Left lobe of liver (tissue), 2 donors: ENCODE data around the gene AKNA. TPM values are rescaled to one million over a fixed set of nuclear protein-coding genes. Genes with fewer than 3 reads are reported as not detected.
A peak's percentile ranks its signal among the peaks of the same experiment; 100 is the strongest.

Experiments
- ATAC-seq: fragments of 200-7000 bp; cut with Tn5 transposase; one replicate; pipeline ENCODE4 v1.9.1; 2020; ENCODE audit warnings: mild to moderate bottlenecking, moderate library complexity
- DNase-seq: peaks from one replicate; pipeline ENCODE4 v3.0.0-alpha.2; 2020; ENCODE audit warnings: low spot score
- total RNA-seq: library from RNA; stranded (reverse); gene quantifications from one replicate; pipeline ENCODE4 v1.2.1, GENCODE V29; 2021
- donor health status: DM: no; HTN: no; CAD: no; lungs with moderate emphysema.
- donor health status: DM: no; HTN: yes; CAD: no.

The AKNA gene
- 7.3 TPM for total RNA-seq

GRCh38 chr9:114387680-114388356, at the start of gene AKNA:
Gene AKNA, minus strand, starts transcription at chr9:114387982. Its CDS starts 6,649 bp downstream, at chr9:114381333.
- ATAC-seq (peak; percentile 39), DNase-seq (no peak)

- DNase-seq = no peak
- no peak for ATAC-seq
These were observed 49.7 kb upstream of the AKNA start for GRCh38 chr9:114437401-114437893.

- DNase-seq = no peak
- peak; percentile 81 for ATAC-seq
These were observed 47.1 kb upstream of the AKNA start for GRCh38 chr9:114434878-114435311.

- DNase-seq = no peak
- no peak for ATAC-seq
These were observed 46.0 kb upstream of the AKNA start for GRCh38 chr9:114433720-114434255.

- DNase-seq (no peak), ATAC-seq (no peak)
These were observed 45.3 kb upstream of the AKNA start for GRCh38 chr9:114433086-114433485.

GRCh38 chr9:114432323-114433067, 44.7 kb upstream of the AKNA start:
- ATAC-seq (no peak), DNase-seq (no peak)

GRCh38 chr9:114431770-114432169, 44.0 kb upstream of the AKNA start:
- ATAC-seq (no peak), DNase-seq (no peak)

GRCh38 chr9:114431003-114431402, 43.2 kb upstream of the AKNA start:
- DNase-seq (no peak), ATAC-seq (no peak)

- no peak for ATAC-seq
- DNase-seq = no peak
These were observed 42.7 kb upstream of the AKNA start for GRCh38 chr9:114430457-114430856.

- no peak for DNase-seq
- ATAC-seq = no peak
These were observed 41.7 kb upstream of the AKNA start for GRCh38 chr9:114429488-114429887.

- DNase-seq (no peak), ATAC-seq (no peak)
These were observed 40.7 kb upstream of the AKNA start for GRCh38 chr9:114428466-114428865.

- DNase-seq = no peak
These were observed 39.9 kb upstream of the AKNA start for GRCh38 chr9:114427644-114428043.

GRCh38 chr9:114426046-114426948, 38.5 kb upstream of the AKNA start:
- no peak for DNase-seq

More at GRCh38 chr9:114427644-114428043, 39.9 kb upstream of the AKNA start:
- no peak for ATAC-seq

GRCh38 chr9:114425126-114425525, 37.3 kb upstream of the AKNA start:
- ATAC-seq = no peak

More at GRCh38 chr9:114426046-114426948, 38.5 kb upstream of the AKNA start:
- ATAC-seq = no peak

GRCh38 chr9:114424126-114424525, 36.3 kb upstream of the AKNA start:
- ATAC-seq (no peak), DNase-seq (no peak)

More at GRCh38 chr9:114425126-114425525, 37.3 kb upstream of the AKNA start:
- no peak for DNase-seq

- DNase-seq = no peak
- no peak for ATAC-seq
These were observed 35.4 kb upstream of the AKNA start for GRCh38 chr9:114423181-114423580.

GRCh38 chr9:114421147-114421546, 33.4 kb upstream of the AKNA start:
- DNase-seq (no peak), ATAC-seq (no peak)

- ATAC-seq (no peak), DNase-seq (no peak)
These were observed 32.0 kb upstream of the AKNA start for GRCh38 chr9:114419796-114420195.

GRCh38 chr9:114418053-114418452, 30.3 kb upstream of the AKNA start:
- ATAC-seq (no peak), DNase-seq (no peak)

- DNase-seq (no peak), ATAC-seq (no peak)
These were observed 29.7 kb upstream of the AKNA start for GRCh38 chr9:114417511-114417910.

GRCh38 chr9:114416906-114417305, 29.1 kb upstream of the AKNA start:
- DNase-seq = no peak
- no peak for ATAC-seq
